COLO668 (cell line): ENCODE results near the gene PPP1R1B.
A peak's percentile ranks its signal among the peaks of the same experiment; 100 is the strongest.

Source experiments
- DNase-seq: peaks from one replicate; lab custom pipeline; 2025; ENCODE audit not compliant: unreplicated experiment; lab: John Stamatoyannopoulos, UW

PPP1R1B gene

DNA sequence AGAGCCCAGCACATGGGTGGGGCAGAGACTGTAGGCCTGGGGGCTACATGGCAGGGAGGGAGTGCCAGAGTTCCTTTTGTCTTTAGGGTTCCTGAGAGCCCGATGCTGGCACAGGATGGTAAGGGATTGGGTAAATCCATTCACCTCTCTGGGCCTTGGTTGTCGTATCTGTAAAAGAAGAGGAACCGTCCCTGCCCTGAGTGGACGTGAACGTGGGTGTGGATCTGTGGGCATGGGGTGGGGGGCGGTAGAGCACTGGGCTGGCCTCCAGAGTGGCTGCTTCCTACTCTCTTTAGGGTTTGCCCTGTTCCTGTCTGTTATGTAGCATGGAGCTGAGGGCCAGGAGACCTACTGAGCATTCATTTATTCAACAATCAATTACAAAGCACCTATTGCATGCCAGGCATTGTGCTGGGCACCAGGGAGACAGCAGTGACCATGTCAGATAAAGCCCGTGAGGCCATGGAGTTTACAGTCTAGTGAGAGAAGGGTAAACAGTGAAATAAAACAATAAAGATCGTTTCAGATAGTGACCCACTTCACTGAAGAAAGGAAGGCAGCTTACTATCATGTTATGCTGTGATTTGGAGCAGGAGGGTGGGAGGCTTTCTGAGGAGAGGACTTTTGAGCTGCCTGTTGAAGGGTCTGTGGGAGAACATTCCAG is 25.3 kb downstream of the PPP1R1B start:
- DNase-seq = no peak

DNA sequence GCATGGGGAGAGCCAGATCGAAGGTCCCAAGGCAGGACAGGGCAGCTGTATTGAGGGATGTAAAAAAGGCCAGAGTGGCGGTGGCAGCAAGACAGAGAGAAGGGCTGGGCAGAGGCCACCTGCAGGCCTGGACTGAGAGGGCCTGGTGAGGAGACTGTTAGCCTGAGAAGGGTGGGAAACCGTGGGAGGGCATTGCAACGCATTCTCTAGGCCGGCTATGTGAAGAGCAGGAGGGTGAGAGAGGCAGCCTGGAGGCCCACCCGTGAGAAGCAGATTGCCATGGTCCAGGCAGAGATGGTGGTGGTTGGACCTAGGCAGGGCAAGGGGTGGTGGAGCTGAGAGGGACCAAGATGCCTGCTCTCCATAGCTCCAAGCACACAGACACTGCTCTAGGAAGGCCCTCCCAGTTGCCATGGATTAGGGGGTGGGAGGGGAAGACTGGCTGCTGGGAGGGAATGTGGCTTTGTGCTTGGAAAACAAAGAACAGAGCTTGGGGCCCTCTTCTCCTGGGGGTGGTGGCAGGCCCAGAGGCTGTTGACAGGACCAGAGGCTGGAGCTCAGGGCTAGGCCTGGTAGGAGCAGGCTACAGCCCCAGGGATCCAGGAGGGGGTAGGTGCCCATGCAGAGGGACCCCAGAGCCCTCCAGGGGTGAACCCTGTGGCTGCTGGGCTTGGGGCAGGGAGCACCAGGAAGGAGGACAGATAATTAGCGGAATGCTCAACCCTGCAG is 26.0 kb downstream of the PPP1R1B start:
- no peak for DNase-seq

- DNase-seq = no peak
These were observed 26.5 kb downstream of the PPP1R1B start for GRCh38 chr17:39653316-39653661.

- peak; percentile 57 for DNase-seq
These were observed 27.0 kb downstream of the PPP1R1B start for GRCh38 chr17:39653662-39654331.

DNA sequence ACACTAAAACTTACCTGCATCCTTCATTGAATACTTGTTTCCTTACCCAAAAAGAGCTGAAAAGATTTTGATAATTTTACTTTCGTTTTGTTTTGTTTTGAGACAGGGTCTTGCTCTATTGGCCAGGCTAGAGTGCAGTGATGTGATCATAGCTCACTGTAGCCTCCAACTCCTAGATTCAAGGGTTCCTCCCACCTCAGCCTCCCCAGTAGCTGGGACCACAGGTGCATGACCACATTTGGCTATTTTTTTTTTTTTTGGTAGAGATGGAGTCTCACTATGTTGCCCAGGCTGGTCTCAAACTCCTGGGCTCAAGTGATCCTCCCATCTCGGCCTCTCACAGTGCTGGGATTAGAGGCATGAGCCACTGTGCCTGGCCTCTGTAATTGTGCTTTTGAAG is 28.4 kb downstream of the PPP1R1B start:
- DNase-seq = no peak

GRCh38 chr17:39658346-39658745 is 31.6 kb downstream of the PPP1R1B start:
- DNase-seq = no peak

- no peak for DNase-seq
These were observed 32.0 kb downstream of the PPP1R1B start for GRCh38 chr17:39658760-39659159.

- DNase-seq = no peak
These were observed 32.7 kb downstream of the PPP1R1B start for GRCh38 chr17:39659279-39660010.

- no peak for DNase-seq
These were observed 33.2 kb downstream of the PPP1R1B start for GRCh38 chr17:39660011-39660360.

DNA sequence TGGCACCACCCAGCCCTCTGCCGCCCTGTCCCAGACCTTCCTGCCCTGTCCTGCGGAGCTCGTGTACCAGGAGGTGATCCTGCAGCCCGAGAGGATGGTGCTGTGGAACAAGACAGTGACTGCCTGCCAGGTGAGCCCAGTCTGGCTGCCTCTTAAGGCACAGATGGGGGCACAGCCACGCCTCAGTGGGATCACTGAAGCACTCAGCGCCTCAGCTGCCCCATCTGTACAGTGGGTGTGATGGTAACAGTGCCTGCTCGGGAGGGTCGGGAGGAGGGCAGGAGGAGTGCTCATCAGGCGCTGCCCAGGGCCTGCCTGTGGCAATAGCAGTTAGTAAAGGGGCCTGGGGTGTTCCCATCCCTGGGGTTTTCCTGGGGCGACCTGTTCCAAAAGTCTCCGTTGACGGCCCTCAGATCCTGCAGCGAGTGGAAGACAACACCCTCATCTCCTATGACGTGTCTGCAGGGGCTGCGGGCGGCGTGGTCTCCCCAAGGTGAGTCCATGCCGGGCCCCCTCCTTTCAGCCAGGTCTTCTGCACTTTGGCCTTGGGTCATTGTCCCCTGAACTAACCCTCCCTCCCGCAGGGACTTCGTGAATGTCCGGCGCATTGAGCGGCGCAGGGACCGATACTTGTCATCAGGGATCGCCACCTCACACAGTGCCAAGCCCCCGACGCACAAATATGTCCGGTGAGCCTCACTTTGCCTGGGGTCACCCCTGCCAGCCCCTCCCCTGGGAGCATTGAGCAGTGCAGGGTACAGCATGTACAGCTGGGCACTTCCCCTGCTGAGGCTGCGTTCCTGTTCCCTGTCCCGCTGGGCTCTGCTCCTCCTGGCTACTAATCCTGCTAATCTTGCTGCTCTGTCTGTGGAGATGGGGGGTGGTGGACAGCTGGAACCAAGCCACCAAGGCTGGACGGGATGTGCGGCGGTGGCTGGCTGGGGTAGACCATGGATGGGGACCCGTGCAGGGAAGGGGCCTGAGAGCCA is 33.9 kb downstream of the PPP1R1B start:
- no peak for DNase-seq

- DNase-seq = no peak
These were observed 35.2 kb downstream of the PPP1R1B start for GRCh38 chr17:39661744-39662541.

DNA sequence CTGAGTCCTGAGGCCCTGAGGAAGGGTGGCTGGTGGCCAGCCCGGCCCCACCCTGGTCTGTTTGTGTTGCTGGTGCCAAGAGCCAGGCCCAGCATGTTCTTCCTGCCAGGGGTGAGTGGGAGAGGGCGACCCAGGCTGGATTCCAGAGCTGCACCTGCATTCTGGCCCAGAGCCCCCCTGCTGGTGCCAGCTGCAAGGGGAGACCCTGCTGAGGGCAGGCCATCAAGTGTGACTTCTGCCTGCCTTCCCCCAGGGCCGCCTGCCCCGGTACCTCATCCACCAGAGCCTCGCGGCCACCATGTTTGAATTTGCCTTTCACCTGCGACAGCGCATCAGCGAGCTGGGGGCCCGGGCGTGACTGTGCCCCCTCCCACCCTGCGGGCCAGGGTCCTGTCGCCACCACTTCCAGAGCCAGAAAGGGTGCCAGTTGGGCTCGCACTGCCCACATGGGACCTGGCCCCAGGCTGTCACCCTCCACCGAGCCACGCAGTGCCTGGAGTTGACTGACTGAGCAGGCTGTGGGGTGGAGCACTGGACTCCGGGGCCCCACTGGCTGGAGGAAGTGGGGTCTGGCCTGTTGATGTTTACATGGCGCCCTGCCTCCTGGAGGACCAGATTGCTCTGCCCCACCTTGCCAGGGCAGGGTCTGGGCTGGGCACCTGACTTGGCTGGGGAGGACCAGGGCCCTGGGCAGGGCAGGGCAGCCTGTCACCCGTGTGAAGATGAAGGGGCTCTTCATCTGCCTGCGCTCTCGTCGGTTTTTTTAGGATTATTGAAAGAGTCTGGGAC is 36.0 kb downstream of the PPP1R1B start:
- no peak for DNase-seq

DNA sequence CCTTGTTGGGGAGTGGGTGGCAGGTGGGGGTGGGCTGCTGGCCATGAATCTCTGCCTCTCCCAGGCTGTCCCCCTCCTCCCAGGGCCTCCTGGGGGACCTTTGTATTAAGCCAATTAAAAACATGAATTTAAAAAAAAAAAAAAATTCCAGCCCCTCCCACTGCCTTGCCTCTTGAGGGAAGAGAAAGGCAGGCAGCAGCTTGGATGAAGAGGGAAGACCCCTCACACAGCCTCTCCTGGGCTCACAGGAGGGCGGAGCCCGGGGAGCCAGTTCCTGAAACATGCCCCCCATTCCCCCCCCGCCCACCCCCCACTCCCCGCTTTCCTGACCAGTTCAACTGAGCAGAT is 36.6 kb downstream of the PPP1R1B start:
- DNase-seq = no peak

DNA sequence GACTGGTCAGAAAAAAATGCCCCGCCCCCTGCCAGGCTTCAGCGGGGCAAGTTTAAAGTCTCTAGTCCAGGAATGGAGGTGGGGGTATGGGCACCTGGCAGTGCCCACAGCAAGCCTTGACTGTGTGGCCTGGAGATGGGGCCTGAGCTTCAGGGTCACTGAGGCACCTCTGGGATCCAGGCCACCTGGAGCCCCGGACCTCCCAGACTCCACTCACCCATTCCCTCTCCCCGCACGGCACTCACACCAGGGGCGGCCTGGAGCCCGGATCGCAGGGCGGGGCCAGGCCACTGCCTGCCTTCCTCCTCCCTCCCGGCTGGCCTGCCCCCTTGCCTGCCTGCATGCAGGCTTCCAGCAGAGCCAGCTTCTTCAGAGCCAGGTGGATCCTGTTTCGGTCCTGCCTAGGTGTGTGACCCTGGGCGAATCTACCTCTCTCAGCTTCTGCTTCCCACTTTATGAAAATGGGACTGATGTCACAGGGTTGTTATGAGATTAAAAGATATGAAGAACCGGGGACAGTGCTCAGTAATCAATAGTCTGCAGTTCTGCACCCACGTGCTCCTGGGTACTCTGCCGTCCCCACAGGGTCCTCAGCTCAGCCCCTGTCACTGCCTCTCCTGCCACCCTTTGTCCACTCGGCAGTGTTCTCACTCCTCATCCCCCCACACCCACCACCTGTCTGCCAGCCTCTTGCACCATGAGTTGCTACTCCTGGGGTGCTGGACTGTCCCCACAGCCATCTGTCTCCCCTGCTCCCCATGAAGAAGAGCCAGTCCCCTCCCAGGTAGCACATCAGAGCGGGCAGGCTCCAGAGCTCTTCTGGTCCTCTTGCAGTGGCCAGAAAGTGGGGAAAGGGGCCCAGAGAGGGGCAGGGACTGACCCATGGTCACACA is 37.2 kb downstream of the PPP1R1B start:
- DNase-seq = no peak

- DNase-seq = no peak
These were observed 38.1 kb downstream of the PPP1R1B start, which contains the start of gene TCAP for GRCh38 chr17:39664581-39665561. Gene TCAP (plus strand): TSS chr17:39665349. CDS start chr17:39665360, 11 bp downstream.

DNA sequence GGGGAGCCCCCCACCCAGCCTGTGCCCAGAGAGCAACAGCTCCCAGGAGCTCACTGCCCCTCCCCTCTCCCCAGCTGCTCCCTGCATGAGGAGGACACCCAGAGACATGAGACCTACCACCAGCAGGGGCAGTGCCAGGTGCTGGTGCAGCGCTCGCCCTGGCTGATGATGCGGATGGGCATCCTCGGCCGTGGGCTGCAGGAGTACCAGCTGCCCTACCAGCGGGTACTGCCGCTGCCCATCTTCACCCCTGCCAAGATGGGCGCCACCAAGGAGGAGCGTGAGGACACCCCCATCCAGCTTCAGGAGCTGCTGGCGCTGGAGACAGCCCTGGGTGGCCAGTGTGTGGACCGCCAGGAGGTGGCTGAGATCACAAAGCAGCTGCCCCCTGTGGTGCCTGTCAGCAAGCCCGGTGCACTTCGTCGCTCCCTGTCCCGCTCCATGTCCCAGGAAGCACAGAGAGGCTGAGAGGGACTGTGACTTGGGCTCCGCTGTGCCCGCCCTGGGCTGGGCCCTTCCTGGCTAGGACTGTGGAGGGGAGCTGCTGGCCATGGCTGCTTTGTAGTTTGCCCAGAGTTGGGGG is 39.0 kb downstream of the PPP1R1B start:
- DNase-seq = peak; percentile 47
